Panc1 (cell line): ENCODE data around the gene SIL1. TPM values are rescaled to one million over a fixed set of nuclear protein-coding genes. Genes with fewer than 3 reads are reported as not detected.

Experiments used
- ATAC-seq: fragments of 200-7000 bp; cut with Tn5 transposase; 2 replicates; pipeline ENCODE4 v1.9.1; 2020; ENCODE audit warnings: mild to moderate bottlenecking, moderate library complexity
- BruUV-seq: library from RNA; stranded (reverse); fragments of 400-500 nt; replicated peaks from 2 replicates; lab custom pipeline; 2021; lab: Mats Ljungman, UMichigan
- CTCF ChIA-PET: fragments of 300-600 bp; sonication (Branson Sonifier 250); formaldehyde crosslinking; loops from one replicate; lab custom pipeline; 2022; ENCODE audit warnings: antibody characterized with exemption; lab: Charles Lee
- POLR2A ChIA-PET: fragments of 300-600 bp; sonication (Branson Sonifier 250); formaldehyde crosslinking; loops from one replicate; lab custom pipeline; 2022; ENCODE audit warnings: antibody characterized with exemption; lab: Charles Lee
- DNase-seq: peaks from one replicate; pipeline ENCODE4 v3.0.0-alpha.2; 2010; ENCODE audit warnings: low read depth, low spot score
- H3K27ac ChIP-seq: 2 replicates; pipeline ENCODE4 v1.5.1; 2011; ENCODE audit warnings: mild to moderate bottlenecking, low read length, inconsistent platforms
- H3K27me3 ChIP-seq: fragments of 200-500 bp; sonication (Bioruptor generic); 2 replicates; pipeline ENCODE4 v1.6.0; 2014; ENCODE audit warnings: low read length, inconsistent platforms; ENCODE audit not compliant: control insufficient read depth, insufficient read depth
- H3K36me3 ChIP-seq: fragments of 200-500 bp; sonication (Bioruptor generic); 2 replicates; pipeline ENCODE4 v1.5.1; 2014; ENCODE audit warnings: inconsistent platforms, mild to moderate bottlenecking, low read length, moderate library complexity; ENCODE audit not compliant: control insufficient read depth, insufficient read depth
- H3K4me1 ChIP-seq: 2 replicates; pipeline ENCODE4 v1.5.1; 2011; ENCODE audit warnings: inconsistent platforms, mild to moderate bottlenecking, low read length, moderate library complexity; ENCODE audit not compliant: control insufficient read depth, insufficient read depth
- H3K4me3 ChIP-seq, 2 experiments: 2 replicates each; pipeline ENCODE4 v1.5.1; 2011 to 2012; ENCODE audit warnings: low read depth in 2 of 2, low read length in 2 of 2, mild to moderate bottlenecking in 2 of 2, inconsistent platforms in 1 of 2, moderate library complexity in 1 of 2
- H3K9me3 ChIP-seq: fragments of 200-500 bp; sonication (Bioruptor generic); 2 replicates; pipeline ENCODE4 v1.5.1; 2014; ENCODE audit warnings: low read depth, mild to moderate bottlenecking, inconsistent platforms, low read length, moderate library complexity; ENCODE audit not compliant: control insufficient read depth, insufficient read depth
- CTCF ChIP-seq: fragments of 450-650 bp; IDR thresholded peaks from 2 replicates; pipeline ENCODE4 v1.5.1; 2017; ENCODE audit warnings: mild to moderate bottlenecking
- POLR2AphosphoS5 ChIP-seq: IDR thresholded peaks from 2 replicates; pipeline ENCODE4 v1.6.1; 2012; ENCODE audit warnings: mild to moderate bottlenecking, low read depth, low read length, moderate library complexity
- REST ChIP-seq, 2 experiments: IDR thresholded peaks; 2 replicates each; pipeline ENCODE4 v1.6.1; 2011 to 2012; ENCODE audit warnings: low read depth in 2 of 2, control low read depth in 1 of 2, low read length in 1 of 2, mild to moderate bottlenecking in 1 of 2, moderate library complexity in 1 of 2; ENCODE audit not compliant: insufficient read depth in 1 of 2
- SIN3A ChIP-seq: IDR thresholded peaks from 2 replicates; pipeline ENCODE4 v1.6.1; 2012; ENCODE audit warnings: low read depth, mild to moderate bottlenecking, low read length, moderate library complexity, borderline replicate concordance; ENCODE audit not compliant: insufficient read depth
- TCF7L2 ChIP-seq: IDR thresholded peaks from 2 replicates; pipeline ENCODE4 v1.6.1; 2011; ENCODE audit warnings: mild to moderate bottlenecking, low read depth, low read length, inconsistent platforms
- in situ Hi-C: cut with HindIII; loops from 2 replicates; pipeline ENCODE4 v1.10.0; 2016; ENCODE audit warnings: low sequenced_read_pairs, low pct_unique_long_range_greater_than_20kb
- intact Hi-C: fragments of 100-400 bp; cut with micrococcal nuclease; formaldehyde crosslinking; loops from one replicate; pipeline ENCODE4 v1.10.0; 2022; ENCODE audit not compliant: unreplicated experiment
- total RNA-seq: library from RNA; stranded (reverse); gene quantifications from one replicate; pipeline ENCODE4 v1.2.1, GENCODE V29; 2021; ENCODE audit not compliant: unreplicated experiment

The SIL1 gene
- total RNA-seq, 1 experiment from 2014 or later = 35.4 TPM

GRCh38 chr5:138948471-138949222, 249.5 kb downstream of the SIL1 start:
- ChIA-PET POLR2A (no interaction called here), CTCF (no interaction called here)
- ATAC-seq = no peak
- intact Hi-C loops = no loop called here
- Histone ChIP-seq H3K4me1 (no peaks in the 10 kb centered on the region), H3K4me3 (no peak overlapping the region), H3K27me3 (no peaks in the 10 kb centered on the region), H3K36me3 (no peaks in the 10 kb centered on the region), H3K9me3 (no peaks in the 10 kb centered on the region), H3K27ac (no peak overlapping the region)
- no TSS peak for BruUV-seq
- DNase-seq = no peak
- in situ Hi-C loops = no loop called here
- TF ChIP-seq POLR2AphosphoS5 (no peak), SIN3A (no peak), CTCF (no peak), TCF7L2 (no peak), REST (IDR thresholded peaks at IDR 0.05; ENCODE audit: insufficient read depth in 1 of 2, low read depth in 2 of 2, low read length in 1 of 2) (no peak)

GRCh38 chr5:138947780-138948179, 250.4 kb downstream of the SIL1 start:
- in situ Hi-C loops = no loop called here
- no peaks in the 10 kb centered on the region for H3K9me3 ChIP-seq
- intact Hi-C loops = no loop called here
- ATAC-seq (no peak), DNase-seq (no peak)
- ChIA-PET POLR2A (no interaction called here), CTCF (no interaction called here)
- H3K4me1 ChIP-seq = no peaks in the 10 kb centered on the region
- H3K36me3 ChIP-seq = no peaks in the 10 kb centered on the region
- no TSS peak for BruUV-seq
- TF ChIP-seq REST (IDR thresholded peaks at IDR 0.05; ENCODE audit: insufficient read depth in 1 of 2, low read depth in 2 of 2, low read length in 1 of 2) (no peak), TCF7L2 (no peak), CTCF (no peak), POLR2AphosphoS5 (no peak), SIN3A (no peak)
- no peak overlapping the region for H3K27ac ChIP-seq
- no peak overlapping the region for H3K4me3 ChIP-seq
- no peaks in the 10 kb centered on the region for H3K27me3 ChIP-seq
